AG04450 (cell line): ENCODE measurements around the gene VKORC1. TPM values are rescaled to one million over a fixed set of nuclear protein-coding genes. Genes with fewer than 3 reads are reported as not detected.

Source experiments
- CTCF ChIA-PET: fragments of 300-600, 350-600 bp; formaldehyde crosslinking; extraction: SDS; loops from one replicate; lab custom pipeline; 2022; ENCODE audit warnings: antibody characterized with exemption, inconsistent platforms; lab: Charles Lee
- POLR2A ChIA-PET: fragments of 350-600 bp; formaldehyde crosslinking; extraction: SDS; loops from one replicate; lab custom pipeline; 2021; ENCODE audit warnings: antibody characterized with exemption, inconsistent platforms; lab: Yijun Ruan, JAX
- DNase-seq: peaks from one replicate; pipeline ENCODE4 v3.0.0-alpha.2; 2011; ENCODE audit warnings: low read depth, low spot score
- H3K27ac ChIP-seq: one replicate; pipeline ENCODE4 v1.5.1; 2012; ENCODE audit warnings: low read depth, low read length, control low read depth
- H3K27me3 ChIP-seq: one replicate; pipeline ENCODE4 v1.6.0; 2012; ENCODE audit warnings: low read length; ENCODE audit not compliant: control insufficient read depth, insufficient read depth
- H3K4me3 ChIP-seq: 2 replicates; pipeline ENCODE4 v1.5.1; 2011; ENCODE audit warnings: mild to moderate bottlenecking, low read depth, low read length, control low read depth
- H3K9me3 ChIP-seq: 2 replicates; pipeline ENCODE4 v1.5.1; 2012; ENCODE audit warnings: low read length; ENCODE audit not compliant: control insufficient read depth, insufficient read depth
- CTCF ChIP-seq: IDR thresholded peaks from 2 replicates; pipeline ENCODE4 v1.5.1; 2011; ENCODE audit warnings: low read depth, low read length, control low read depth, inconsistent platforms
- polyA plus RNA-seq: library from polyadenylated mRNA; depleted of rRNA; stranded (reverse); fragments of >200 nt; gene quantifications from 2 replicates; pipeline ENCODE4 v1.2.3, GENCODE V29; 2011

Gene VKORC1
- polyA plus RNA-seq, 1 experiment, result 210 TPM

DNA sequence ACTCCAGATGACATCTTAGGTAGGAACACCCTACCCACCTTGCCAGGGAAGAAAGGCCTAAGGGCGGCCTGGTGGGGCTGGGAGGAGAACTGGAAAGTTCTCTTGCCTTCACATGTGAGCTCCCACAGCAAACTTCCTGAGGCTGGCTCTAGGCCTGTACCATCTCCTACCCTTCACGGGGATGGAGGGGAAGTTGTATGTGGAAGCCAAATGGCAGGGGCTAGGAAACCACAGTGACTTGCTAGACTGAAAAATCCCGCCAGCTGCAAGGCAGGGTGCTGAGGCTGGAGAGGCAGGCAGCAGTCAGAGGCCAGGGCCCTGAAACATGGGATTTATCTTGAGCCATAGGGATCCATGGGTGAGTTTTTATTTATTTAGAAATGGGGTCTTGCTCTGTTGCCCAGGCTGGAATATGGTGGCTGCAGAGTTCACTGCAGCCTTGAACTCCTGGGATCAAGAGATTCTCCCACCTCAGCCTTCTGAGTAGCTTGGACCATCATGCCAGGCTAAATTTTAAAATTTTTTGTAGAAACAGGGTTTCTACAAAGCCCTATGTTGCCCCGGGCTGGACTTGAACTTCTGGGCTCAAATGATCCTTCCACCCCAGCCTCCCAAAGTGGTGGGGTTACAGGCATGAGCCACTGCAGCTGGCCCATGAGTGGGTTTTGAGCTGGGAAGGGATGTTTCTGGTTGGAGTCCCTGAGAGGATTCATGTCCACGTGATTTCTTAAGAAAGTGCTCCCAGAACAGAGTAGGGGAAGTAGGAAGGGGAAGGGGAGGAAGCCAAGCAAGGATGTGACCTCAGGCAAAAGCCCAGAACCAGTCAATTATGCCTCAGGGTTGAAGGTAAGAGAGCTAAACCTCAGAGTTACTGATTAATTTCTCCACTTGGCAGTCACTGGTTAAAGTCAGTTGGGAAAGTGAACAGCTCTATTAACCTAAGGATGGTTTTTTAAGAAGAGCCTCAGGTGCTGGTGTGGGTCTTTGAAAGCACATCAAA is 18.8 kb upstream of the VKORC1 start:
- no peaks in the 10 kb centered on the region for H3K27me3 ChIP-seq
- CTCF ChIA-PET, result interaction anchor here (3.3 kb wide), 1 partner anchor 29 kb away, joined by 14 read pairs; no protein-coding TSS in a partner anchor
- POLR2A ChIA-PET, result interaction anchor here (1.1 kb wide), 1 partner anchor 66 kb away, joined by 3 read pairs; the partner anchor contains the start of gene FUS

GRCh38 chr16:31112711-31113110 is 18.1 kb upstream of the VKORC1 start:
- Histone ChIP-seq H3K27ac (no peak overlapping the region), H3K4me3 (no peak overlapping the region), H3K27me3 (no peaks in the 10 kb centered on the region), H3K9me3 (no peaks in the 10 kb centered on the region; the same call in 1 of the 2 replicates)
- no peak for DNase-seq
- CTCF ChIA-PET, result interaction anchor here (3.3 kb wide), 1 partner anchor 29 kb away, joined by 14 read pairs; no protein-coding TSS in a partner anchor
- POLR2A ChIA-PET, result no interaction called here
- TF ChIP-seq CTCF, result no peak

More for the DNA sequence above, 18.8 kb upstream of the VKORC1 start:
- Histone ChIP-seq H3K27ac (no peak overlapping the region), H3K4me3 (no peak overlapping the region), H3K9me3 (no peaks in the 10 kb centered on the region; the same call in 1 of the 2 replicates)
- DNase-seq, result no peak
- TF ChIP-seq CTCF, result no peak

- H3K9me3 ChIP-seq, result no peaks in the 10 kb centered on the region; the same call in 1 of the 2 replicates
- ChIA-PET CTCF (interaction anchor here (0.8 kb wide), 1 partner anchor 31 kb away, joined by 4 read pairs; no protein-coding TSS in a partner anchor), POLR2A (no interaction called here)
- H3K27ac ChIP-seq, result no peak overlapping the region
- H3K27me3 ChIP-seq, result no peaks in the 10 kb centered on the region
- no peak overlapping the region for H3K4me3 ChIP-seq
- no peak for DNase-seq
- TF ChIP-seq CTCF, result no peak
These were observed 17.4 kb upstream of the VKORC1 start for GRCh38 chr16:31111881-31112466.

- POLR2A ChIA-PET, result no interaction called here
- no peaks in the 10 kb centered on the region for H3K9me3 ChIP-seq
- H3K27ac ChIP-seq, result no peak overlapping the region
- CTCF ChIA-PET, result interaction anchor here (1.1 to 1.6 kb wide), 2 partner anchors 31 to 32 kb away, joined by 4 to 5 read pairs; no protein-coding TSS in a partner anchor
- TF ChIP-seq CTCF, result no peak
- H3K27me3 ChIP-seq, result no peaks in the 10 kb centered on the region
- DNase-seq, result no peak
- H3K4me3 ChIP-seq, result no peak overlapping the region
These were observed 15.8 kb upstream of the VKORC1 start for GRCh38 chr16:31110106-31111034.
